CD4-positive, CD25-positive, alpha-beta regulatory T cell (primary cell): ENCODE results near the gene NKX2-4. TPM values are rescaled to one million over a fixed set of nuclear protein-coding genes. Genes with fewer than 3 reads are reported as not detected.
A peak's percentile ranks its signal among the peaks of the same experiment; 100 is the strongest.
"Not testable (repeated sequence)": the region's sequence is repeated elsewhere in the genome, so short reads cannot be mapped to it uniquely, and the experiment has no call there.

Experiments
- ATAC-seq, 2 donors: fragments of 150-1000 bp; cut with Tn5 transposase; one replicate each; pipeline ENCODE4 v1.10.0; 2021; ENCODE audit warnings: low read depth in 2 of 2, moderate number of reproducible peaks in 2 of 2, moderate library complexity in 1 of 2
- DNase-seq, 3 donors: peaks; one replicate each; pipeline versions ENCODE4 v3.0.0 to v3.0.0-alpha.2; 2012 to 2022; ENCODE audit warnings: mixed read lengths in 1 of 3
- H3K27ac ChIP-seq: one replicate; pipeline ENCODE4 v1.7.0; 2013; ENCODE audit warnings: mild to moderate bottlenecking, low read length; ENCODE audit not compliant: insufficient read depth, poor library complexity, severe bottlenecking
- H3K27me3 ChIP-seq: one replicate; pipeline ENCODE4 v1.7.0; 2013; ENCODE audit warnings: low read length; ENCODE audit not compliant: control insufficient read depth, insufficient read depth
- H3K36me3 ChIP-seq: one replicate; pipeline ENCODE4 v1.7.0; 2013; ENCODE audit warnings: mild to moderate bottlenecking, low read length, moderate library complexity; ENCODE audit not compliant: control insufficient read depth, insufficient read depth
- H3K4me1 ChIP-seq: 2 replicates; pipeline ENCODE4 v1.7.0; 2013; ENCODE audit warnings: mild to moderate bottlenecking, low read length; ENCODE audit not compliant: insufficient read depth, control insufficient read depth, poor library complexity, severe bottlenecking
- H3K4me3 ChIP-seq: one replicate; pipeline ENCODE4 v1.7.0; 2013; ENCODE audit warnings: low read depth, mild to moderate bottlenecking, low read length, moderate library complexity
- H3K9me3 ChIP-seq, 2 experiments: 1 replicate in 1 of 2; 2 replicates in 1 of 2; pipeline ENCODE4 v1.7.0; 2013; ENCODE audit warnings: low read length in 2 of 2, mild to moderate bottlenecking in 1 of 2, moderate library complexity in 1 of 2; ENCODE audit not compliant: control insufficient read depth in 2 of 2
- H3K27ac Mint-ChIP-seq, 3 donors: one replicate each; pipeline ENCODE4 v1.8.0; 2020 to 2022; ENCODE audit warnings: mild to moderate bottlenecking in 3 of 3, mixed read lengths in 3 of 3, moderate library complexity in 2 of 3
- H3K27me3 Mint-ChIP-seq: one replicate; pipeline ENCODE4 v1.8.0; 2022; ENCODE audit warnings: mild to moderate bottlenecking, mixed read lengths
- H3K36me3 Mint-ChIP-seq: one replicate; pipeline ENCODE4 v1.8.0; 2020; ENCODE audit warnings: mixed read lengths
- H3K4me1 Mint-ChIP-seq, 4 donors: one replicate each; pipeline ENCODE4 v1.8.0; 2020 to 2022; ENCODE audit warnings: mixed read lengths in 4 of 4, mild to moderate bottlenecking in 1 of 4
- H3K4me3 Mint-ChIP-seq, 4 donors: one replicate each; pipeline ENCODE4 v1.8.0; 2020 to 2022; ENCODE audit warnings: mild to moderate bottlenecking in 4 of 4, mixed read lengths in 4 of 4, moderate library complexity in 3 of 4
- H3K9me3 Mint-ChIP-seq, 7 donors: one replicate each; pipeline ENCODE4 v1.8.0; 2020 to 2022; ENCODE audit warnings: mixed read lengths in 7 of 7, mild to moderate bottlenecking in 3 of 7, moderate library complexity in 2 of 7
- polyA plus RNA-seq, 4 donors: library from polyadenylated mRNA; unstranded; fragments of 300-500 nt; fragmentation: Illumina TruSeq; gene quantifications; one replicate each; pipeline ENCODE4 v1.2.3, GENCODE V29; 2021
- total RNA-seq: library from RNA; stranded (reverse); gene quantifications from one replicate; pipeline ENCODE4 v1.2.3, GENCODE V29; 2022

Gene NKX2-4
- total and polyA plus RNA-seq, 5 donors from 2014 or later, result not detected

- Histone ChIP-seq H3K27me3 (no peaks in the 10 kb centered on the region), H3K36me3 (peaks cover 57% of the 10 kb centered on the region), H3K4me3 (no peak overlapping the region), H3K27ac (no peak overlapping the region), H3K4me1 (no peaks in the 10 kb centered on the region), H3K9me3 (no peaks in the 10 kb centered on the region)
- DNase-seq, result no peak
- ATAC-seq, result no peak
- H3K4me3 Mint-ChIP-seq, result no peak overlapping the region
- no peaks in the 10 kb centered on the region for H3K27me3 Mint-ChIP-seq
- H3K36me3 Mint-ChIP-seq, result peaks cover 56% of the 10 kb centered on the region
- no peaks in the 10 kb centered on the region for H3K9me3 Mint-ChIP-seq
- no peak overlapping the region for H3K27ac Mint-ChIP-seq
- H3K4me1 Mint-ChIP-seq, result peaks cover 4 to 21% (median 14%) of the 10 kb centered on the region in 4 donors
These were observed 25.3 kb downstream of the NKX2-4 start for GRCh38 chr20:21372016-21372415.

GRCh38 chr20:21371193-21371592 is 26.1 kb downstream of the NKX2-4 start:
- peaks cover 4 to 25% (median 10%) of the 10 kb centered on the region in 4 donors for H3K4me1 Mint-ChIP-seq
- DNase-seq (no peak), ATAC-seq (no peak)
- H3K4me3 Mint-ChIP-seq, result no peak overlapping the region
- Histone ChIP-seq H3K4me1 (no peaks in the 10 kb centered on the region), H3K27ac (no peak overlapping the region), H3K36me3 (peaks cover 53% of the 10 kb centered on the region), H3K27me3 (no peaks in the 10 kb centered on the region), H3K4me3 (no peak overlapping the region), H3K9me3 (no peaks in the 10 kb centered on the region)
- no peak overlapping the region for H3K27ac Mint-ChIP-seq
- no peaks in the 10 kb centered on the region for H3K27me3 Mint-ChIP-seq
- H3K9me3 Mint-ChIP-seq, result no peaks in the 10 kb centered on the region
- peaks cover 57% of the 10 kb centered on the region for H3K36me3 Mint-ChIP-seq

GRCh38 chr20:21368791-21369190 is 28.5 kb downstream of the NKX2-4 start:
- Mint-ChIP-seq H3K27ac (no peak overlapping the region), H3K36me3 (peaks cover 51% of the 10 kb centered on the region), H3K27me3 (no peaks in the 10 kb centered on the region), H3K4me3 (no peak overlapping the region), H3K9me3 (no peaks in the 10 kb centered on the region), H3K4me1 (peaks cover 0 to 16% (median 5%) of the 10 kb centered on the region in 4 donors)
- Histone ChIP-seq H3K27ac (no peak overlapping the region), H3K36me3 (peaks cover 67% of the 10 kb centered on the region), H3K27me3 (no peaks in the 10 kb centered on the region), H3K4me1 (no peaks in the 10 kb centered on the region), H3K4me3 (no peak overlapping the region), H3K9me3 (no peaks in the 10 kb centered on the region)
- DNase-seq (no peak), ATAC-seq (no peak)

- not testable (repeated sequence) for H3K27ac ChIP-seq, H3K4me3 ChIP-seq, H3K9me3 ChIP-seq, H3K27me3 Mint-ChIP-seq, H3K4me3 Mint-ChIP-seq, H3K27me3 ChIP-seq, H3K27ac Mint-ChIP-seq, H3K9me3 Mint-ChIP-seq, ATAC-seq, H3K4me1 Mint-ChIP-seq, DNase-seq, H3K4me1 ChIP-seq
- peaks cover 69% of the 10 kb centered on the region for H3K36me3 ChIP-seq
- H3K36me3 Mint-ChIP-seq, result peaks cover 52% of the 10 kb centered on the region
These were observed 31.1 kb downstream of the NKX2-4 start for GRCh38 chr20:21366273-21366672.

- Histone ChIP-seq H3K9me3 (no peaks in the 10 kb centered on the region), H3K4me3 (no peak overlapping the region), H3K36me3 (peaks cover 64% of the 10 kb centered on the region), H3K27ac (no peak overlapping the region), H3K27me3 (no peaks in the 10 kb centered on the region), H3K4me1 (no peaks in the 10 kb centered on the region)
- Mint-ChIP-seq H3K4me1 (peaks cover 2 to 7% (median 5%) of the 10 kb centered on the region in 4 donors), H3K9me3 (no peaks in the 10 kb centered on the region), H3K36me3 (peaks cover 49% of the 10 kb centered on the region), H3K27me3 (no peaks in the 10 kb centered on the region), H3K4me3 (no peak overlapping the region), H3K27ac (no peak overlapping the region)
- DNase-seq (no peak), ATAC-seq (no peak)
These were observed 31.6 kb downstream of the NKX2-4 start for GRCh38 chr20:21365771-21366170.

GRCh38 chr20:21364413-21364812 is 32.9 kb downstream of the NKX2-4 start:
- peaks cover 60% of the 10 kb centered on the region for H3K36me3 ChIP-seq
- H3K4me3 Mint-ChIP-seq, result no peak overlapping the region
- peaks cover 52% of the 10 kb centered on the region for H3K36me3 Mint-ChIP-seq

GRCh38 chr20:21361266-21361665 is 36.1 kb downstream of the NKX2-4 start:
- no peak overlapping the region for H3K27ac ChIP-seq
- H3K27me3 ChIP-seq, result no peaks in the 10 kb centered on the region
- peaks cover 63% of the 10 kb centered on the region for H3K36me3 ChIP-seq
- peaks cover 47% of the 10 kb centered on the region for H3K36me3 Mint-ChIP-seq
- H3K27ac Mint-ChIP-seq, result peak overlapping the region in 1 of 3 donors; percentile 74
- H3K9me3 Mint-ChIP-seq, result no peaks in the 10 kb centered on the region
- no peaks in the 10 kb centered on the region for H3K9me3 ChIP-seq
- H3K4me1 ChIP-seq, result no peaks in the 10 kb centered on the region
- ATAC-seq (no peak), DNase-seq (no peak)
- no peak overlapping the region for H3K4me3 ChIP-seq
- H3K4me3 Mint-ChIP-seq, result no peak overlapping the region
- H3K4me1 Mint-ChIP-seq, result peaks cover 0 to 10% (median 5%) of the 10 kb centered on the region in 4 donors
- no peaks in the 10 kb centered on the region for H3K27me3 Mint-ChIP-seq

More at GRCh38 chr20:21364413-21364812, 32.9 kb downstream of the NKX2-4 start:
- ATAC-seq (no peak), DNase-seq (no peak)
- H3K27me3 ChIP-seq, result no peaks in the 10 kb centered on the region
- peaks cover 0 to 17% (median 5%) of the 10 kb centered on the region in 4 donors for H3K4me1 Mint-ChIP-seq
- no peaks in the 10 kb centered on the region for H3K9me3 ChIP-seq
- no peak overlapping the region for H3K27ac Mint-ChIP-seq
- H3K27ac ChIP-seq, result no peak overlapping the region
- no peaks in the 10 kb centered on the region for H3K27me3 Mint-ChIP-seq
- no peak overlapping the region for H3K4me3 ChIP-seq
- no peaks in the 10 kb centered on the region for H3K4me1 ChIP-seq
- H3K9me3 Mint-ChIP-seq, result no peaks in the 10 kb centered on the region

- peak overlapping the region in 1 of 3 donors; percentile 31 for H3K27ac Mint-ChIP-seq
- Histone ChIP-seq H3K4me1 (no peaks in the 10 kb centered on the region), H3K27me3 (no peaks in the 10 kb centered on the region), H3K36me3 (peaks cover 68% of the 10 kb centered on the region), H3K4me3 (no peak overlapping the region), H3K27ac (no peak overlapping the region), H3K9me3 (no peaks in the 10 kb centered on the region)
- H3K27me3 Mint-ChIP-seq, result no peaks in the 10 kb centered on the region
- no peaks in the 10 kb centered on the region for H3K9me3 Mint-ChIP-seq
- peaks cover 0 to 10% (median 5%) of the 10 kb centered on the region in 4 donors for H3K4me1 Mint-ChIP-seq
- ATAC-seq (no peak), DNase-seq (no peak)
- peaks cover 50% of the 10 kb centered on the region for H3K36me3 Mint-ChIP-seq
- H3K4me3 Mint-ChIP-seq, result no peak overlapping the region
These were observed 36.6 kb downstream of the NKX2-4 start for GRCh38 chr20:21360705-21361104.
